BE2C (cell line): Measurements from ENCODE around the gene MRPS14. TPM values are rescaled to one million over a fixed set of nuclear protein-coding genes. Genes with fewer than 3 reads are reported as not detected.
A peak's percentile ranks its signal among the peaks of the same experiment; 100 is the strongest.

Source experiments
- DNase-seq: peaks from one replicate; pipeline ENCODE4 v3.0.0-alpha.2; 2020
- H3K27me3 ChIP-seq: fragments of 250-450 bp; sonication (Bioruptor Pico); 2 replicates; pipeline ENCODE4 v1.5.1; 2020; ENCODE audit warnings: mild to moderate bottlenecking
- H3K36me3 ChIP-seq: fragments of 250-450 bp; sonication (Bioruptor Pico); 2 replicates; pipeline ENCODE4 v1.5.1; 2020; ENCODE audit warnings: mild to moderate bottlenecking
- H3K4me1 ChIP-seq: fragments of 250-450 bp; sonication (Bioruptor Pico); 2 replicates; pipeline ENCODE4 v1.5.1; 2020
- H3K4me3 ChIP-seq: 2 replicates; pipeline ENCODE4 v1.5.1; 2011; ENCODE audit warnings: low read depth, low read length
- H3K9me3 ChIP-seq: fragments of 250-450 bp; sonication (Bioruptor Pico); 2 replicates; pipeline ENCODE4 v1.5.1; 2020
- polyA plus RNA-seq: library from polyadenylated mRNA; unstranded; fragments of >200 nt; gene quantifications from one replicate; pipeline ENCODE4 v1.2.1, GENCODE V29; 2012; ENCODE audit warnings: low read depth, missing spikeins; ENCODE audit not compliant: insufficient read length, insufficient read depth
- TF ChIP-seq, protein P1 (sequence below): IDR thresholded peaks from 2 replicates; pipeline ENCODE4 v1.5.1; 2012; ENCODE audit warnings: mild to moderate bottlenecking, low read depth, low read length

Gene MRPS14
- polyA plus RNA-seq, result 65.0 TPM

DNA sequence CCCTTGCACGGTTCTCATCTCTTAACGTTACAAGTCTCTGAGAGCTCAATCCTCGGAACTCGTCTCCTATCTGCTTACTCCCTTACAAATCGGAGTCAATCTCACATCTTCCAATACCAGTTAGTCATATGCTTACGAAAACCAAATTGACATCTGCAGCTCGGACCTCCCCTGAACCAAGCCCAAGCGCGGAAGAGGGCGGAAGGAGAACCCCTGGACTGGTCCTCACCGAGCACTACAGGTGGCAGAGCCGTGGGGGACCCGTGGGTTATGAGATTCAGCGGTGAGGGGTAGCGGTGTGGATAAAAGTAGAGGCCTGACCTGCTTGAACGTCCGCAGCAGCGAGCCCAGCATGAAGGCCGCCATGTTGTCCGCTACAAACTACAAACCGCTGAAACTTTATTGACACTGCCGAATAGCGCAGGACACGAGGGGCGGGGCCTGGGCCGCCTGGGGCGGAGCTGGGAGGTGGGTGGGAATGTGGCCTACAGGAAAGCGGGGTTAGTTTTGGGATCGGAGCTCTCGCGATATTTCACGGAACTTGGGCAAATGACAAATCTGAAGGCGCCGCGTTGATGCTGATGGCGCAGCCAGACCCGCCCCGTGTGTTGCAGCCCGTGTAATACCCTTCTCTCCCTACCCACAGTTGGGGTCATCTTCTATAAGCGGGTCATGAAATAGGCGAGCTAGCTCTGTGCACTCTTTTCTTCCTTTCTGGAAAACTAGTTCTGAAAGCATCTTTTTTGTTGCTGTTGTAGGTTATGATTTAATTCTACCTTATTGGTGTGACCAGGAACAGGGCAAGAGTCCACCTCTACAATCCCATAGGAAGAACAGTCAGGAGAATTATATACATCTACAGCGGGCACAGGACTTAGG lies at the start of gene MRPS14:
TSS of gene MRPS14 (minus strand) at position 383 of the 879 bp plus-strand sequence. CDS start at position 366, 17 bp downstream.
- Histone ChIP-seq H3K4me1 (no peaks in the 10 kb centered on the region), H3K36me3 (peaks cover 11% of the 10 kb centered on the region), H3K9me3 (no peaks in the 10 kb centered on the region), H3K27me3 (no peaks in the 10 kb centered on the region), H3K4me3 (peak within 1 kb of the TSS; percentile 100)
- DNase-seq, result peak; percentile 99
- TF ChIP-seq, protein P1, sequence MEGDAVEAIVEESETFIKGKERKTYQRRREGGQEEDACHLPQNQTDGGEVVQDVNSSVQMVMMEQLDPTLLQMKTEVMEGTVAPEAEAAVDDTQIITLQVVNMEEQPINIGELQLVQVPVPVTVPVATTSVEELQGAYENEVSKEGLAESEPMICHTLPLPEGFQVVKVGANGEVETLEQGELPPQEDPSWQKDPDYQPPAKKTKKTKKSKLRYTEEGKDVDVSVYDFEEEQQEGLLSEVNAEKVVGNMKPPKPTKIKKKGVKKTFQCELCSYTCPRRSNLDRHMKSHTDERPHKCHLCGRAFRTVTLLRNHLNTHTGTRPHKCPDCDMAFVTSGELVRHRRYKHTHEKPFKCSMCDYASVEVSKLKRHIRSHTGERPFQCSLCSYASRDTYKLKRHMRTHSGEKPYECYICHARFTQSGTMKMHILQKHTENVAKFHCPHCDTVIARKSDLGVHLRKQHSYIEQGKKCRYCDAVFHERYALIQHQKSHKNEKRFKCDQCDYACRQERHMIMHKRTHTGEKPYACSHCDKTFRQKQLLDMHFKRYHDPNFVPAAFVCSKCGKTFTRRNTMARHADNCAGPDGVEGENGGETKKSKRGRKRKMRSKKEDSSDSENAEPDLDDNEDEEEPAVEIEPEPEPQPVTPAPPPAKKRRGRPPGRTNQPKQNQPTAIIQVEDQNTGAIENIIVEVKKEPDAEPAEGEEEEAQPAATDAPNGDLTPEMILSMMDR, result no peak

DNA sequence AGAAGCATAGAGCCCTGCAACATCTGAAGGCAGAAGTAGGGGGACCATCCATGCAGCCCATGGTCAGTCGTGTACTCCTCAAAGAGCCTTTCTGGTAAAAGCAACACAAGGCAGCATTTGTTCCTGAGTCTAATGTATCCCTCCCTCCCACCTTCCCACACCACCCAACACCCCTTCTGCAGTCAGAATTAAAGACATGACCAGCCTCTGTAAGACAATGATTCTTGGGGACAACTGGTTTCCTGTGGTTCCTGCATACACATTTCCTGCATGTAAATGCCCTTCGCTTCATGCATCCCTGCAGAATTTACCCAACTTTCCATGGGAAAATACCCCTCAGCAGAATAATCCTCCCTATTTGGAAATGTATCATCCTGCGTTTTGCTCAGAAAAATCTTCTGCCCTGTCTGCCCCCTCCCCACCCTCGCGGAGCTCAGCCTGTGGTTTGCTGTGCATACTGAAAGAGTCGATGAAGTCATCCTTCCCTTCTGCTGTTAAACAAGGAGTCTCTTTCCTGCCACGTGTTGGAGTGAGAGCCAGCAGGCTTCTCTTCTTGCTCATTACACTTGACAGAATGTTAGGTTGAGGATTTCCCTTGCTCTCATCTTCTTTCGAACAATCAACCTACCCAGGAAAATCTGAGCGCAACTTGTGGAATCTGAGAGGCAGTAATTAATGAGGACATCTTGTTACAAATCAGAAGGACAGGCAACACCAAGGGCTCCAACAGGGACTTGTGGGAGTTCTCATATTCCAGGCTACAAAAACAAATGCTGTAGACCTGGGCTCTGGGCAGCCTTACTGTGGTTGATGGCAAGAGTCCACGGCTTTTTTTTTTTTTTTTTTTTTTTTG lies 49.1 kb upstream of the MRPS14 start:
- Histone ChIP-seq H3K9me3 (no peaks in the 10 kb centered on the region), H3K36me3 (no peaks in the 10 kb centered on the region), H3K4me1 (peaks cover 3% of the 10 kb centered on the region; the same call in 1 of the 2 replicates), H3K27me3 (no peaks in the 10 kb centered on the region), H3K4me3 (no peak overlapping the region)
- TF ChIP-seq, protein P1, result no peak
- no peak for DNase-seq

DNA sequence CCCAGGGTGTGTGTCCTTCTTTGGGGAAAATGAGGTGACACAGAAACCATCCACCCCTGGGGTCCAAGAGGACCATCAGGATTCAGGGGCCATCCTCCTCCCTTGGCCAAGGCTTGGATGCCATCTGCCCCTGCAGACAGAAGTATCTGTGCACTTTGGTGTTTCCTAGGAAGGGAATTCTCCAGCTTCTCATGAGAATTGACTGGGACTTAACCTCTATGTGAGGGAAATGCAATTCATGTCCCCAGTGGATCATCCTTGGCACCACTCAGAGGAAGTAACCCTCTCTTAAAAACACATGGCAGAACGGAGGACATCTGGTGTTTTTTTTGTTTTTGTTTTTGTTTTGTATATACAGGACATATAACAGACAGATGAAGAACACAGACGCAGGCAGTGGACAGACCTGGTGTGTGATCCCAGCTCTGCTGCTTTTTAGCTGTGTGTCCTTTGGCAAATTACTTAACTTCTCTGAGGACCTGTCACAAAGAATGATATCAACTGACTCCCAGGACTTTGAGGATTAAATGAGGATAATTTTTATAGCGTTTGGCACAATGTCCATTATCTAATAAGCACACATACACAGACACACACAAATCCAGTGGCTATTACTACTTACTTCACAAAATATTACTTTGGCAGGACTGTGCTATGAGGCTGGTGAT lies 48.2 kb upstream of the MRPS14 start:
- Histone ChIP-seq H3K4me3 (no peak overlapping the region), H3K27me3 (no peaks in the 10 kb centered on the region), H3K4me1 (peaks cover 3% of the 10 kb centered on the region; the same call in 1 of the 2 replicates), H3K36me3 (no peaks in the 10 kb centered on the region), H3K9me3 (no peaks in the 10 kb centered on the region)
- TF ChIP-seq, protein P1, result no peak
- DNase-seq, result no peak

DNA sequence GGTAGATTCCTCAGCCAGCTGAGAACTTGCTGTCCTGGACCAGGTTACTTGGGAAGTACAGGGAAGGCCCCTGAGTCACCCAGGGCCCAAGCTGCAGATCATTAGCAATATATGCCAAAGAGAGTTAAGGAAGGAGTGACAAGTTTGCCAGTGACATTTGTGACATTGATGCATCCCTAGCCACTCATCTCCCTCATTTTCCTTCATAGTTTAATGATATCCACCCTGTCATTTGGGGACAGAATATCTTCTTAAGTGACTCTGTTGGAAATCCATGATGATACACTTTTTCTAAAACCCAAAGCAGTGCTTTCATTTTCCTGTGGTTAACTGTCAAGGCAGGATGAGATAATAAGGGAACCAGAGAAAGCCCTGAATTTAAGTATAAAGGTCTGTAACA lies 47.6 kb upstream of the MRPS14 start:
- no peak for DNase-seq
- TF ChIP-seq, protein P1, result no peak
- Histone ChIP-seq H3K4me1 (peaks cover 3% of the 10 kb centered on the region; the same call in 1 of the 2 replicates), H3K27me3 (no peaks in the 10 kb centered on the region), H3K36me3 (no peaks in the 10 kb centered on the region), H3K9me3 (no peaks in the 10 kb centered on the region), H3K4me3 (no peak overlapping the region)

DNA sequence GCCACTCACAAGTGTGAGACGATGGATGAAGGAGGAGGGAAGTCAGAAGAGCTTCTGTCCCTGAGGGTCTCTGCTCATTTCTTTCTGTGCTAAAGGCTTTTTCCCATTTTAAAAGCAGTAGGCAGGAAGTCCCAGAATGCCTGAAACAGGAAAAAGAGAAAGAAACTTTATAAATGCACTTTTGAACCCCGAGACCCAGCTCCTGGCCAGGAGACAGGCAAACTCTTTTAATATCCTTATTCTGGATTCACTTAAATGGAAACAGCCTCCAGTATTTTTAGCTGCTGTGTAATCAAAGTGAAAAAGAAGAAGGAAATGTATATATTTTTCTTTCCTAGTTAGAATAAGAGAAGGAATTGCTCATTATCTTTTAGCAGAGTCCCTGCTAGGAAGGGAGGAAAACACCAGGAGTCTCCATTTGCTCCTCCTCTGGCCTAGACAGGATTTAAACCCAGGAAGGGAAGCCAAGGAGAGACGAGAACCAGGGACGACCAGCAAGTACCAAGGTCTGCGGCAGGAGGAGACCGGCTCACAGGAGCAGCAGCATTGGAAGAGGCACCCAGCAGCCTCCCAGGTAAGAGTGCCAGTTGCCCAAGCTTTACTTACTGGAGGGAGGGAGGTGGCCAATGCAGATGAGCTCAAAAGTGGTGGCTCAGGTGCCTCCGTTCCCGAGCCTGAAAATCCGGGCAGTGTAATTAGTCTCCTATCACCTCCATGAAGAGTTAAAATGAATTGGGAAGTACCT lies 44.3 kb upstream of the MRPS14 start, which contains the start of gene TNN:
TSS of gene TNN (plus strand) at position 472 of the 745 bp plus-strand sequence. CDS start 9,586 bp downstream, outside the sequence.
- TF ChIP-seq, protein P1, result no peak
- Histone ChIP-seq H3K9me3 (no peaks in the 10 kb centered on the region), H3K4me3 (no peak within 1 kb of the TSS), H3K4me1 (peaks cover 3% of the 10 kb centered on the region; the same call in 1 of the 2 replicates), H3K36me3 (no peaks in the 10 kb centered on the region), H3K27me3 (no peaks in the 10 kb centered on the region)
- no peak for DNase-seq
